ENCODE measurements around the gene VEGFB. TPM values are rescaled to one million over a fixed set of nuclear protein-coding genes. Genes with fewer than 3 reads are reported as not detected.

The VEGFB gene
- total and polyA plus RNA-seq, 9 donors, result 54.0 to 109 (median 92.1) TPM

- H3K4me1 ChIP-seq (ENCODE audit: control insufficient read depth, insufficient read depth, low read length), result peaks cover 56% of the 10 kb centered on the region
- H3K4me3 ChIP-seq (ENCODE audit: low read length), result no peak overlapping the region
- peak overlapping the region; percentile 62 for H3K27ac ChIP-seq (ENCODE audit: low read length)
- peaks cover 43% of the 10 kb centered on the region for H3K36me3 ChIP-seq (ENCODE audit: control insufficient read depth, insufficient read depth, low read length)
- H3K9me3 ChIP-seq (replicated peaks; ENCODE audit: control insufficient read depth, low read depth, low read length), result no peaks in the 10 kb centered on the region
- 85% methylated on average over 3 of the region's 5 CpGs for WGBS (ENCODE audit: insufficient coverage)
- DNase-seq, result no peak
- no peaks in the 10 kb centered on the region for H3K27me3 ChIP-seq (ENCODE audit: control insufficient read depth, insufficient read depth, low read length)
Measured at GRCh38 chr11:64238999-64239398, 4.6 kb downstream of the VEGFB start.

- peak; percentile 74 for DNase-seq
- peak overlapping the region; percentile 86 for H3K4me3 ChIP-seq (ENCODE audit: low read length)
Measured at GRCh38 chr11:64239662-64240434, 5.5 kb downstream of the VEGFB start.

GRCh38 chr11:64240435-64241240 lies 6.3 kb downstream of the VEGFB start, which contains the start of gene FKBP2:
Gene FKBP2 (plus strand): TSS chr11:64241095. CDS start chr11:64242388, 1,293 bp downstream.
- H3K27me3 ChIP-seq (ENCODE audit: control insufficient read depth, insufficient read depth, low read length), result no peaks in the 10 kb centered on the region
- under 1% methylated on average over 55 of the region's 58 CpGs for WGBS (ENCODE audit: insufficient coverage)
- peaks cover 53% of the 10 kb centered on the region for H3K36me3 ChIP-seq (ENCODE audit: control insufficient read depth, insufficient read depth, low read length)
- peaks cover 64% of the 10 kb centered on the region for H3K4me1 ChIP-seq (ENCODE audit: control insufficient read depth, insufficient read depth, low read length)
- peak within 1 kb of the TSS; percentile 100 for H3K27ac ChIP-seq (ENCODE audit: low read length)
- DNase-seq, result peak; percentile 99
- peak within 1 kb of the TSS; percentile 86 for H3K4me3 ChIP-seq (ENCODE audit: low read length)
- no peaks in the 10 kb centered on the region for H3K9me3 ChIP-seq (replicated peaks; ENCODE audit: control insufficient read depth, low read depth, low read length)

More at GRCh38 chr11:64239662-64240434, 5.5 kb downstream of the VEGFB start:
- H3K9me3 ChIP-seq (replicated peaks; ENCODE audit: control insufficient read depth, low read depth, low read length), result no peaks in the 10 kb centered on the region
- peaks cover 49% of the 10 kb centered on the region for H3K36me3 ChIP-seq (ENCODE audit: control insufficient read depth, insufficient read depth, low read length)
- H3K4me1 ChIP-seq (ENCODE audit: control insufficient read depth, insufficient read depth, low read length), result peaks cover 63% of the 10 kb centered on the region
- peak overlapping the region; percentile 100 for H3K27ac ChIP-seq (ENCODE audit: low read length)
- WGBS (ENCODE audit: insufficient coverage), result 85% methylated on average over 8 of the region's 11 CpGs
- H3K27me3 ChIP-seq (ENCODE audit: control insufficient read depth, insufficient read depth, low read length), result no peaks in the 10 kb centered on the region

GRCh38 chr11:64241241-64241490 lies 6.8 kb downstream of the VEGFB start:
- Histone ChIP-seq H3K27me3 (ENCODE audit: control insufficient read depth, insufficient read depth, low read length) (no peaks in the 10 kb centered on the region), H3K4me1 (ENCODE audit: control insufficient read depth, insufficient read depth, low read length) (peaks cover 65% of the 10 kb centered on the region), H3K27ac (ENCODE audit: low read length) (peak overlapping the region; percentile 100), H3K36me3 (ENCODE audit: control insufficient read depth, insufficient read depth, low read length) (peaks cover 49% of the 10 kb centered on the region), H3K9me3 (replicated peaks; ENCODE audit: control insufficient read depth, low read depth, low read length) (no peaks in the 10 kb centered on the region), H3K4me3 (ENCODE audit: low read length) (peak overlapping the region; percentile 86)
- WGBS (ENCODE audit: insufficient coverage), result 2% methylated on average over 18 of the region's 24 CpGs
- DNase-seq, result peak; percentile 99

- WGBS (ENCODE audit: insufficient coverage), result under 1% methylated on average over 53 of the region's 63 CpGs
- no peaks in the 10 kb centered on the region for H3K27me3 ChIP-seq (ENCODE audit: control insufficient read depth, insufficient read depth, low read length)
- H3K9me3 ChIP-seq (replicated peaks; ENCODE audit: control insufficient read depth, low read depth, low read length), result no peaks in the 10 kb centered on the region
- H3K4me3 ChIP-seq (ENCODE audit: low read length), result peak overlapping the region; percentile 86
- H3K4me1 ChIP-seq (ENCODE audit: control insufficient read depth, insufficient read depth, low read length), result peaks cover 65% of the 10 kb centered on the region
- H3K27ac ChIP-seq (ENCODE audit: low read length), result peak overlapping the region; percentile 100
- peak; percentile 80 for DNase-seq
- peaks cover 47% of the 10 kb centered on the region for H3K36me3 ChIP-seq (ENCODE audit: control insufficient read depth, insufficient read depth, low read length)
Measured at GRCh38 chr11:64241491-64242374, 7.3 kb downstream of the VEGFB start.

GRCh38 chr11:64243236-64243854 lies 9.0 kb downstream of the VEGFB start:
- Histone ChIP-seq H3K4me3 (ENCODE audit: low read length) (no peak overlapping the region), H3K9me3 (replicated peaks; ENCODE audit: control insufficient read depth, low read depth, low read length) (no peaks in the 10 kb centered on the region), H3K36me3 (ENCODE audit: control insufficient read depth, insufficient read depth, low read length) (peaks cover 35% of the 10 kb centered on the region), H3K27me3 (ENCODE audit: control insufficient read depth, insufficient read depth, low read length) (no peaks in the 10 kb centered on the region), H3K27ac (ENCODE audit: low read length) (no peak overlapping the region), H3K4me1 (ENCODE audit: control insufficient read depth, insufficient read depth, low read length) (peaks cover 70% of the 10 kb centered on the region)
- DNase-seq, result no peak
- 89% methylated on average over 4 of the region's 8 CpGs for WGBS (ENCODE audit: insufficient coverage)

- 58% methylated on average over 2 of the region's 5 CpGs for WGBS (ENCODE audit: insufficient coverage)
- H3K27me3 ChIP-seq (ENCODE audit: control insufficient read depth, insufficient read depth, low read length), result no peaks in the 10 kb centered on the region
- no peaks in the 10 kb centered on the region for H3K9me3 ChIP-seq (replicated peaks; ENCODE audit: control insufficient read depth, low read depth, low read length)
- no peak overlapping the region for H3K27ac ChIP-seq (ENCODE audit: low read length)
- H3K36me3 ChIP-seq (ENCODE audit: control insufficient read depth, insufficient read depth, low read length), result peaks cover 28% of the 10 kb centered on the region
- no peak for DNase-seq
- no peak overlapping the region for H3K4me3 ChIP-seq (ENCODE audit: low read length)
- H3K4me1 ChIP-seq (ENCODE audit: control insufficient read depth, insufficient read depth, low read length), result peaks cover 67% of the 10 kb centered on the region
Measured at GRCh38 chr11:64244107-64244506, 9.7 kb downstream of the VEGFB start.

- no peaks in the 10 kb centered on the region for H3K9me3 ChIP-seq (replicated peaks; ENCODE audit: control insufficient read depth, low read depth, low read length)
- 43% methylated on average over 1 of the region's 6 CpGs for WGBS (ENCODE audit: insufficient coverage)
- H3K27ac ChIP-seq (ENCODE audit: low read length), result peak overlapping the region; percentile 94
- H3K4me3 ChIP-seq (ENCODE audit: low read length), result peak overlapping the region; percentile 78
- no peak for DNase-seq
- H3K27me3 ChIP-seq (ENCODE audit: control insufficient read depth, insufficient read depth, low read length), result no peaks in the 10 kb centered on the region
- peaks cover 67% of the 10 kb centered on the region for H3K4me1 ChIP-seq (ENCODE audit: control insufficient read depth, insufficient read depth, low read length)
- peaks cover 24% of the 10 kb centered on the region for H3K36me3 ChIP-seq (ENCODE audit: control insufficient read depth, insufficient read depth, low read length)
Measured at GRCh38 chr11:64244966-64245365, 10.6 kb downstream of the VEGFB start.

- Histone ChIP-seq H3K4me1 (ENCODE audit: control insufficient read depth, insufficient read depth, low read length) (peaks cover 67% of the 10 kb centered on the region), H3K27ac (ENCODE audit: low read length) (peak overlapping the region; percentile 94), H3K36me3 (ENCODE audit: control insufficient read depth, insufficient read depth, low read length) (peaks cover 24% of the 10 kb centered on the region), H3K4me3 (ENCODE audit: low read length) (peak overlapping the region; percentile 78), H3K9me3 (replicated peaks; ENCODE audit: control insufficient read depth, low read depth, low read length) (no peaks in the 10 kb centered on the region), H3K27me3 (ENCODE audit: control insufficient read depth, insufficient read depth, low read length) (no peaks in the 10 kb centered on the region)
- peak; percentile 87 for DNase-seq
- WGBS (ENCODE audit: insufficient coverage), result no CpG with 5 or more reads among the region's 6 CpGs
Measured at GRCh38 chr11:64245401-64245796, 11.0 kb downstream of the VEGFB start.

Measured in muscle of leg (tissue), 11 donors.